Mesothelial cell of epicardium (in vitro differentiated cells): ENCODE data around the gene ARID3C. TPM values are rescaled to one million over a fixed set of nuclear protein-coding genes. Genes with fewer than 3 reads are reported as not detected.

Source experiments
- DNase-seq, 2 experiments: peaks; one replicate each; pipeline ENCODE4 v3.0.0; 2021; ENCODE audit warnings: low spot score in 2 of 2; ENCODE audit not compliant: unreplicated experiment in 2 of 2
- H3K27ac Mint-ChIP-seq: 2 replicates; pipeline ENCODE4 v1.8.0; 2021; ENCODE audit warnings: mixed read lengths
- H3K27me3 Mint-ChIP-seq: 2 replicates; pipeline ENCODE4 v1.8.0; 2021; ENCODE audit warnings: low read depth, mixed read lengths
- H3K36me3 Mint-ChIP-seq: 2 replicates; pipeline ENCODE4 v1.8.0; 2021; ENCODE audit warnings: mixed read lengths
- H3K4me1 Mint-ChIP-seq: 2 replicates; pipeline ENCODE4 v1.8.0; 2021; ENCODE audit warnings: mixed read lengths
- H3K4me3 Mint-ChIP-seq: 2 replicates; pipeline ENCODE4 v1.8.0; 2021; ENCODE audit warnings: mild to moderate bottlenecking, moderate library complexity, mixed read lengths
- H3K9me3 Mint-ChIP-seq: 2 replicates; pipeline ENCODE4 v1.8.0; 2021; ENCODE audit warnings: mixed read lengths
- CTCF ChIP-seq: fragments of 200-600 bp; sonication (generic); IDR thresholded peaks from one replicate; pipeline ENCODE4 v1.5.0; 2021; ENCODE audit warnings: antibody characterized with exemption; ENCODE audit not compliant: unreplicated experiment
- total RNA-seq: library from RNA; stranded (reverse); gene quantifications from 3 replicates; pipeline ENCODE4 v1.2.1, GENCODE V29; 2021

Gene ARID3C
- total RNA-seq, 1 donor from 2014 or later, result 0.80 TPM

GRCh38 chr9:34575241-34575640, 53.6 kb downstream of the ARID3C start:
- H3K9me3 Mint-ChIP-seq, result no peaks in the 10 kb centered on the region
- peaks cover 49% of the 10 kb centered on the region for H3K27me3 Mint-ChIP-seq
- no peak overlapping the region for H3K27ac Mint-ChIP-seq
- H3K4me1 Mint-ChIP-seq, result peaks cover 51% of the 10 kb centered on the region
- H3K36me3 Mint-ChIP-seq, result no peaks in the 10 kb centered on the region
- no peak overlapping the region for H3K4me3 Mint-ChIP-seq
- TF ChIP-seq CTCF, result no peak
- DNase-seq, result no peak

- no peak for DNase-seq
These were observed 54.3 kb downstream of the ARID3C start for GRCh38 chr9:34574571-34574970.

GRCh38 chr9:34573599-34574325, 55.1 kb downstream of the ARID3C start:
- no peak for DNase-seq
- Mint-ChIP-seq H3K4me3 (no peak overlapping the region), H3K4me1 (peaks cover 46% of the 10 kb centered on the region), H3K27me3 (peaks cover 43% of the 10 kb centered on the region), H3K9me3 (no peaks in the 10 kb centered on the region), H3K36me3 (no peaks in the 10 kb centered on the region), H3K27ac (no peak overlapping the region)
- TF ChIP-seq CTCF, result no peak

More at GRCh38 chr9:34574571-34574970, 54.3 kb downstream of the ARID3C start:
- Mint-ChIP-seq H3K9me3 (no peaks in the 10 kb centered on the region), H3K4me3 (no peak overlapping the region), H3K27ac (no peak overlapping the region), H3K36me3 (no peaks in the 10 kb centered on the region), H3K27me3 (peaks cover 47% of the 10 kb centered on the region), H3K4me1 (peaks cover 52% of the 10 kb centered on the region)
- TF ChIP-seq CTCF, result no peak

GRCh38 chr9:34572628-34573027, 56.2 kb downstream of the ARID3C start:
- Mint-ChIP-seq H3K27ac (no peak overlapping the region), H3K4me1 (peaks cover 45% of the 10 kb centered on the region), H3K27me3 (peaks cover 44% of the 10 kb centered on the region), H3K9me3 (no peaks in the 10 kb centered on the region), H3K4me3 (no peak overlapping the region), H3K36me3 (no peaks in the 10 kb centered on the region)
- no peak for DNase-seq
- TF ChIP-seq CTCF, result no peak

- Mint-ChIP-seq H3K36me3 (no peaks in the 10 kb centered on the region), H3K4me1 (peaks cover 39% of the 10 kb centered on the region), H3K27me3 (peaks cover 44% of the 10 kb centered on the region), H3K4me3 (no peak overlapping the region), H3K27ac (no peak overlapping the region), H3K9me3 (no peaks in the 10 kb centered on the region)
- no peak for TF ChIP-seq CTCF
- DNase-seq, result no peak
These were observed 56.8 kb downstream of the ARID3C start for GRCh38 chr9:34572092-34572491.

GRCh38 chr9:34571481-34571810, 57.4 kb downstream of the ARID3C start:
- H3K4me3 Mint-ChIP-seq, result no peak overlapping the region
- peak overlapping the region; percentile 68 for H3K27ac Mint-ChIP-seq
- peaks cover 2% of the 10 kb centered on the region for H3K36me3 Mint-ChIP-seq
- DNase-seq, result no peak
- peaks cover 46% of the 10 kb centered on the region for H3K27me3 Mint-ChIP-seq
- H3K9me3 Mint-ChIP-seq, result no peaks in the 10 kb centered on the region
- no peak for TF ChIP-seq CTCF
- peaks cover 35% of the 10 kb centered on the region for H3K4me1 Mint-ChIP-seq
